ENCODE data around the gene SUGCT. TPM values are rescaled to one million over a fixed set of nuclear protein-coding genes. Genes with fewer than 3 reads are reported as not detected.

SUGCT gene
- total and polyA plus RNA-seq, 8 donors = 2.0 to 4.2 (median 2.9) TPM

- DNase-seq = peak; percentile 20 to 89 (median 60)
- ATAC-seq = peak; percentile 94
- Histone ChIP-seq H3K36me3 (no peaks in the 10 kb centered on the region), H3K4me1 (peaks cover 0 to 7% of the 10 kb centered on the region in 2 donors), H3K9me3 (no peaks in the 10 kb centered on the region), H3K27ac (no peak overlapping the region), H3K27me3 (no peaks in the 10 kb centered on the region), H3K4me3 (no peak overlapping the region)
- intact Hi-C loops (cut with DNase I) = no loop called here
- TF ChIP-seq CTCF (IDR thresholded peaks at IDR 0.05) = peak; percentile 55 to 72
Observed at GRCh38 chr7:40604601-40605438, 470.0 kb downstream of the SUGCT start.

- intact Hi-C loops (cut with DNase I) = no loop called here
- H3K4me3 ChIP-seq = no peak overlapping the region
Observed at GRCh38 chr7:40608321-40609075, 473.7 kb downstream of the SUGCT start.

GRCh38 chr7:40610461-40610860 lies 475.7 kb downstream of the SUGCT start:
- Histone ChIP-seq H3K4me1 (no peaks in the 10 kb centered on the region), H3K27me3 (no peaks in the 10 kb centered on the region), H3K9me3 (no peaks in the 10 kb centered on the region), H3K36me3 (no peaks in the 10 kb centered on the region), H3K4me3 (no peak overlapping the region), H3K27ac (no peak overlapping the region)
- intact Hi-C loops (cut with DNase I) = no loop called here
- no peak for TF ChIP-seq CTCF (IDR thresholded peaks at IDR 0.05)
- ATAC-seq = no peak
- DNase-seq = peak in 2 of 4 donors; percentile 3 to 10

More at GRCh38 chr7:40608321-40609075, 473.7 kb downstream of the SUGCT start:
- no peak for DNase-seq
- TF ChIP-seq CTCF (IDR thresholded peaks at IDR 0.05) = no peak
- no peaks in the 10 kb centered on the region for H3K27me3 ChIP-seq
- H3K9me3 ChIP-seq = no peaks in the 10 kb centered on the region
- no peaks in the 10 kb centered on the region for H3K36me3 ChIP-seq
- no peak overlapping the region for H3K27ac ChIP-seq
- no peak for ATAC-seq
- H3K4me1 ChIP-seq = peaks cover 0 to 7% of the 10 kb centered on the region in 2 donors

- DNase-seq = no peak
- ATAC-seq = no peak
- Histone ChIP-seq H3K9me3 (no peaks in the 10 kb centered on the region), H3K27ac (no peak overlapping the region), H3K36me3 (no peaks in the 10 kb centered on the region), H3K4me1 (no peaks in the 10 kb centered on the region), H3K4me3 (no peak overlapping the region), H3K27me3 (no peaks in the 10 kb centered on the region)
- no peak for TF ChIP-seq CTCF (IDR thresholded peaks at IDR 0.05)
- intact Hi-C loops (cut with DNase I) = no loop called here
Observed at GRCh38 chr7:40611095-40611871, 476.5 kb downstream of the SUGCT start.

Data from left lung (tissue), 10 donors.